OCI-LY1 (cell line): ENCODE data around the gene SFSWAP.

Experiments
- EZH2 ChIP-seq: fragments of 200-600 bp; sonication (generic), shearing (Covaris generic); IDR thresholded peaks from 2 replicates; pipeline ENCODE4 v1.8.0; 2017; ENCODE audit warnings: borderline replicate concordance, mixed run types, mild to moderate bottlenecking, antibody characterized with exemption, low read length, moderate library complexity, mixed read lengths
- TF ChIP-seq, protein P1 (sequence below): fragments of 200-600 bp; sonication (generic), shearing (Covaris generic); IDR thresholded peaks from 2 replicates; pipeline ENCODE4 v1.5.1; 2017; ENCODE audit warnings: mild to moderate bottlenecking, antibody characterized with exemption, low read length, moderate library complexity, mixed read lengths

DNA sequence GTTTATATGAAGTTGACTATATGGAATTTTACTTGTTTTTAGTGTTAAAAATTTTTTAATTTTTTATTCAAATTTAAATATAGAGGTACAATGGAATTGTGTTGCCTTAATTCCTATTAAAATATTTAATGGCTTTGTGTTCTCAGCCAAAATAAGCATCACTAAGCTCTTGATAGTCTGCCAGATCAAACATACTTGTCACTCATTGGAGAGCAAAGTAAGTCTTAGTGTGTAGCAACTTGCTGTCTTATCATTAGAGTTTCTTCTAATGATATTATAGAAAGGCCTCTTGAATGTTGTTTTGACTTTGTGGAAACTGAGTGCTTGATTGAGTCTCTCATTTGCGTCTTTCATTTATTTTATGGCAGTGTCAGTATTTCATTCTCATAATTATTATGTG, 10.7 kb downstream of the SFSWAP start:
- TF ChIP-seq, protein P1, sequence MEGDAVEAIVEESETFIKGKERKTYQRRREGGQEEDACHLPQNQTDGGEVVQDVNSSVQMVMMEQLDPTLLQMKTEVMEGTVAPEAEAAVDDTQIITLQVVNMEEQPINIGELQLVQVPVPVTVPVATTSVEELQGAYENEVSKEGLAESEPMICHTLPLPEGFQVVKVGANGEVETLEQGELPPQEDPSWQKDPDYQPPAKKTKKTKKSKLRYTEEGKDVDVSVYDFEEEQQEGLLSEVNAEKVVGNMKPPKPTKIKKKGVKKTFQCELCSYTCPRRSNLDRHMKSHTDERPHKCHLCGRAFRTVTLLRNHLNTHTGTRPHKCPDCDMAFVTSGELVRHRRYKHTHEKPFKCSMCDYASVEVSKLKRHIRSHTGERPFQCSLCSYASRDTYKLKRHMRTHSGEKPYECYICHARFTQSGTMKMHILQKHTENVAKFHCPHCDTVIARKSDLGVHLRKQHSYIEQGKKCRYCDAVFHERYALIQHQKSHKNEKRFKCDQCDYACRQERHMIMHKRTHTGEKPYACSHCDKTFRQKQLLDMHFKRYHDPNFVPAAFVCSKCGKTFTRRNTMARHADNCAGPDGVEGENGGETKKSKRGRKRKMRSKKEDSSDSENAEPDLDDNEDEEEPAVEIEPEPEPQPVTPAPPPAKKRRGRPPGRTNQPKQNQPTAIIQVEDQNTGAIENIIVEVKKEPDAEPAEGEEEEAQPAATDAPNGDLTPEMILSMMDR = no peak
- TF ChIP-seq EZH2 = no peak
